MM.1S (cell line): ENCODE data around the gene RNF224.

Experiments
- EZH2 ChIP-seq: fragments of 300-600 bp; sonication (generic); optimal IDR thresholded peaks from 2 replicates; pipeline ENCODE3; 2017; ENCODE audit warnings: low read depth, mild to moderate bottlenecking, antibody characterized with exemption, low read length, mixed read lengths
- EZH2phosphoT487 ChIP-seq: fragments of 300-600 bp; sonication (generic); IDR thresholded peaks from 2 replicates; pipeline ENCODE4 v1.6.1; 2018; ENCODE audit warnings: antibody characterized with exemption, low read length
- TF ChIP-seq, protein P1 (sequence below): fragments of 300-600 bp; sonication (generic); IDR thresholded peaks from 2 replicates; pipeline ENCODE4 v1.5.1; 2016; ENCODE audit warnings: antibody characterized with exemption, low read length, mixed read lengths

DNA sequence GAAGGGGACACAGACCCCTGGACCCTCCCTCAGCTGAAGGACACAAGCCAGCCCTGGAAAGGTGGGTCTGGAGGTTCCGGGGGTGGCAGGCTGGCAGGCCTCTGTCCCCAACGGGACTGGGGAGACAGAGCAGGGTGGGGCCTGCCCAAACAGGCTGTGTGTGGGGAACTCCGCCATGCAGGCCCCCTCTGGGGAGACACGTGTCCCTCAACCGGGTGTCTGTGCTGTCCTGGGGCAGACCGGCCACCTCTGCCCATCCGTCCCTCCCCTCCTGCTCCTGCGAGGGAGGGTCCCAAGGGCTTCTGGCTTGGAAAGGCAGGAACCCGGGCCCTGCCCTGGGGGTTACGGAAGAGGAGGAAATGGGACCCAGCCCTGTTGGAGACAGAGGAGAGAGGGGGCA lies 4.8 kb downstream of the RNF224 start:
- TF ChIP-seq, protein P1, sequence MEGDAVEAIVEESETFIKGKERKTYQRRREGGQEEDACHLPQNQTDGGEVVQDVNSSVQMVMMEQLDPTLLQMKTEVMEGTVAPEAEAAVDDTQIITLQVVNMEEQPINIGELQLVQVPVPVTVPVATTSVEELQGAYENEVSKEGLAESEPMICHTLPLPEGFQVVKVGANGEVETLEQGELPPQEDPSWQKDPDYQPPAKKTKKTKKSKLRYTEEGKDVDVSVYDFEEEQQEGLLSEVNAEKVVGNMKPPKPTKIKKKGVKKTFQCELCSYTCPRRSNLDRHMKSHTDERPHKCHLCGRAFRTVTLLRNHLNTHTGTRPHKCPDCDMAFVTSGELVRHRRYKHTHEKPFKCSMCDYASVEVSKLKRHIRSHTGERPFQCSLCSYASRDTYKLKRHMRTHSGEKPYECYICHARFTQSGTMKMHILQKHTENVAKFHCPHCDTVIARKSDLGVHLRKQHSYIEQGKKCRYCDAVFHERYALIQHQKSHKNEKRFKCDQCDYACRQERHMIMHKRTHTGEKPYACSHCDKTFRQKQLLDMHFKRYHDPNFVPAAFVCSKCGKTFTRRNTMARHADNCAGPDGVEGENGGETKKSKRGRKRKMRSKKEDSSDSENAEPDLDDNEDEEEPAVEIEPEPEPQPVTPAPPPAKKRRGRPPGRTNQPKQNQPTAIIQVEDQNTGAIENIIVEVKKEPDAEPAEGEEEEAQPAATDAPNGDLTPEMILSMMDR: no peak
- TF ChIP-seq EZH2phosphoT487 (no peak), EZH2 (no peak)
